SK-N-SH (cell line): Measurements from ENCODE around the gene SMIM30. TPM values are rescaled to one million over a fixed set of nuclear protein-coding genes. Genes with fewer than 3 reads are reported as not detected.
A peak's percentile ranks its signal among the peaks of the same experiment; 100 is the strongest.

Experiments used
- CTCF ChIA-PET: fragments of 300-600, 350-600 bp; formaldehyde crosslinking; extraction: SDS; loops from one replicate; lab custom pipeline; 2021; lab: Yijun Ruan, JAX
- POLR2A ChIA-PET: fragments of 350-600 bp; sonication (Branson Sonifier 250); formaldehyde crosslinking; extraction: SDS; loops from one replicate; lab custom pipeline; 2020; ENCODE audit warnings: antibody characterized with exemption, inconsistent platforms; lab: Yijun Ruan, JAX
- DNase-seq: peaks from one replicate; pipeline ENCODE4 v3.0.0; 2012
- H2AFZ ChIP-seq: fragments of 200-600 bp; sonication (generic); 2 replicates; pipeline ENCODE4 v1.8.1; 2016; ENCODE audit warnings: antibody characterized with exemption, mild to moderate bottlenecking, low read depth
- H3F3A ChIP-seq: fragments of 200-600 bp; sonication (generic); replicated peaks from 2 replicates; pipeline ENCODE3; 2016; ENCODE audit warnings: antibody characterized with exemption, mild to moderate bottlenecking; ENCODE audit not compliant: insufficient read depth
- H3K27ac ChIP-seq, 2 experiments: fragments of 200-500 bp in 1 of 2; fragments of 200-600 bp in 1 of 2; sonication (Bioruptor generic) in 1 of 2; sonication (generic), shearing (Covaris generic) in 1 of 2; 2 replicates each; pipeline versions ENCODE4 v1.5.1 to v1.6.1; 2014 to 2016; ENCODE audit warnings: low read depth in 2 of 2, inconsistent platforms in 1 of 2, low read length in 1 of 2, mild to moderate bottlenecking in 1 of 2, mixed read lengths in 1 of 2
- H3K27me3 ChIP-seq: fragments of 200-600 bp; sonication (generic), shearing (Covaris generic); 2 replicates; pipeline ENCODE4 v1.6.1; 2016; ENCODE audit warnings: mixed run types; ENCODE audit not compliant: insufficient read depth
- H3K36me3 ChIP-seq, 2 experiments: fragments of 200-500 bp in 1 of 2; fragments of 200-600 bp in 1 of 2; sonication (Bioruptor generic) in 1 of 2; sonication (generic) in 1 of 2; replicated peaks in 1 of 2; 2 replicates each; pipeline versions ENCODE3 to v1.5.1; 2014 to 2016; ENCODE audit warnings: low read length in 1 of 2, mild to moderate bottlenecking in 1 of 2; ENCODE audit not compliant: insufficient read depth in 2 of 2, control insufficient read depth in 1 of 2
- H3K4me1 ChIP-seq, 2 experiments: fragments of 200-500 bp in 1 of 2; fragments of 200-600 bp in 1 of 2; sonication (Bioruptor generic) in 1 of 2; sonication (generic), shearing (Covaris generic) in 1 of 2; 2 replicates each; pipeline versions ENCODE4 v1.5.1 to v1.6.1; 2014 to 2016; ENCODE audit warnings: low read depth in 1 of 2, low read length in 1 of 2, mixed run types in 1 of 2; ENCODE audit not compliant: insufficient read depth in 2 of 2, control insufficient read depth in 1 of 2
- H3K4me2 ChIP-seq: fragments of 200-600 bp; sonication (generic), shearing (Covaris generic); 2 replicates; pipeline ENCODE4 v1.6.1; 2017; ENCODE audit warnings: mixed run types
- H3K4me3 ChIP-seq, 2 experiments: fragments of 200-500 bp in 1 of 2; fragments of 200-600 bp in 1 of 2; sonication (Bioruptor generic) in 1 of 2; sonication (generic), shearing (Covaris generic) in 1 of 2; 2 replicates each; pipeline versions ENCODE4 v1.5.1 to v1.8.1; 2014 to 2016; ENCODE audit warnings: low read depth in 2 of 2, inconsistent platforms in 1 of 2, low read length in 1 of 2, mild to moderate bottlenecking in 1 of 2, mixed read lengths in 1 of 2, moderate library complexity in 1 of 2
- H3K79me2 ChIP-seq: fragments of 200-600 bp; sonication (generic); 2 replicates; pipeline ENCODE4 v1.8.1; 2017; ENCODE audit warnings: mild to moderate bottlenecking; ENCODE audit not compliant: insufficient read depth
- H3K9ac ChIP-seq: fragments of 200-600 bp; sonication (generic); 2 replicates; pipeline ENCODE4 v1.6.1; 2017; ENCODE audit warnings: mixed run types
- H3K9me2 ChIP-seq: fragments of 200-600 bp; sonication (generic); 2 replicates; pipeline ENCODE4 v1.6.1; 2017; ENCODE audit warnings: mixed run types
- H3K9me3 ChIP-seq: fragments of 200-600 bp; sonication (generic); 2 replicates; pipeline ENCODE4 v1.6.1; 2017; ENCODE audit warnings: mixed run types, mild to moderate bottlenecking, moderate library complexity
- H4K20me1 ChIP-seq: fragments of 200-600 bp; sonication (generic); 2 replicates; pipeline ENCODE4 v1.6.1; 2017; ENCODE audit warnings: mild to moderate bottlenecking, mixed run types; ENCODE audit not compliant: insufficient read depth
- EP300 ChIP-seq, 2 experiments: IDR thresholded peaks; 2 replicates each; pipeline versions ENCODE4 v1.4.0 to v1.6.1; 2012; ENCODE audit warnings: borderline replicate concordance in 1 of 2, low read depth in 1 of 2, low read length in 1 of 2
- FOSL2 ChIP-seq: IDR thresholded peaks from 2 replicates; pipeline ENCODE4 v1.4.0; 2012; ENCODE audit warnings: low read depth, mild to moderate bottlenecking, moderate library complexity, borderline replicate concordance
- FOXJ3 ChIP-seq: sonication (generic); formaldehyde crosslinking; IDR thresholded peaks from 2 replicates; pipeline ENCODE4 v1.5.1; 2020; ENCODE audit warnings: mild to moderate bottlenecking, missing genetic modification reagents
- FOXM1 ChIP-seq: IDR thresholded peaks from 2 replicates; pipeline ENCODE4 v1.4.0; 2012; ENCODE audit warnings: low read depth, mild to moderate bottlenecking
- GATA2 ChIP-seq: sonication (generic); formaldehyde crosslinking; IDR thresholded peaks from 2 replicates; pipeline ENCODE4 v1.5.0; 2020; ENCODE audit warnings: mild to moderate bottlenecking, missing genetic modification reagents
- MEF2A ChIP-seq: IDR thresholded peaks from 2 replicates; pipeline ENCODE4 v1.4.0; 2012; ENCODE audit warnings: low read depth, borderline replicate concordance
- NRF1 ChIP-seq: IDR thresholded peaks from 2 replicates; pipeline ENCODE4 v1.6.1; 2012; ENCODE audit warnings: low read depth, mild to moderate bottlenecking, low read length
- RCOR1 ChIP-seq: fragments of 150-350 bp; IDR thresholded peaks from 2 replicates; pipeline ENCODE4 v1.6.1; 2017; ENCODE audit warnings: antibody characterized with exemption, low read length
- RFX5 ChIP-seq: IDR thresholded peaks from 2 replicates; pipeline ENCODE4 v1.6.1; 2012; ENCODE audit warnings: mild to moderate bottlenecking, improper control_type of control experiment, low read length
- SIN3A ChIP-seq: IDR thresholded peaks from 2 replicates; pipeline ENCODE4 v1.6.1; 2012; ENCODE audit warnings: low read depth, mild to moderate bottlenecking, low read length, moderate library complexity, borderline replicate concordance
- TAF1 ChIP-seq: IDR thresholded peaks from 2 replicates; pipeline ENCODE4 v1.6.1; 2012; ENCODE audit warnings: low read depth, mild to moderate bottlenecking, low read length, moderate library complexity, borderline replicate concordance
- TCF12 ChIP-seq: IDR thresholded peaks from 2 replicates; pipeline ENCODE4 v1.4.0; 2012
- YY1 ChIP-seq: IDR thresholded peaks from 2 replicates; pipeline ENCODE4 v1.4.0; 2012; ENCODE audit warnings: low read depth, mild to moderate bottlenecking
- WGBS: methylation state at CpG from one replicate; pipeline ENCODE4 v1.1.6; 2017; ENCODE audit warnings: low lambda C conversion rate; 5-methylcytosine and 5-hydroxymethylcytosine counted together
- polyA plus RNA-seq, 3 experiments: library from polyadenylated mRNA; depleted of rRNA; stranded (reverse); fragments of >200 nt; gene quantifications; 2 replicates each; pipeline ENCODE4 v1.2.3, GENCODE V29; 2012
- TF ChIP-seq, protein P1 (sequence below): IDR thresholded peaks from 2 replicates; pipeline ENCODE4 v1.4.0; 2012; ENCODE audit warnings: low read depth, borderline replicate concordance
- TF ChIP-seq, protein P2 (sequence below): fragments of 200-600 bp; sonication (generic); IDR thresholded peaks from 2 replicates; pipeline ENCODE4 v1.6.1; 2017; ENCODE audit warnings: antibody characterized with exemption, mild to moderate bottlenecking, moderate library complexity
- TF ChIP-seq, protein P3 (sequence below): fragments of 150-350 bp; IDR thresholded peaks from 2 replicates; pipeline ENCODE4 v1.6.1; 2017; ENCODE audit warnings: antibody characterized with exemption, low read length, low read depth, borderline replicate concordance

Gene SMIM30
- polyA plus RNA-seq, 1 of the 3 experiments (the other 2 are of a cell fraction): 46.5 TPM

DNA sequence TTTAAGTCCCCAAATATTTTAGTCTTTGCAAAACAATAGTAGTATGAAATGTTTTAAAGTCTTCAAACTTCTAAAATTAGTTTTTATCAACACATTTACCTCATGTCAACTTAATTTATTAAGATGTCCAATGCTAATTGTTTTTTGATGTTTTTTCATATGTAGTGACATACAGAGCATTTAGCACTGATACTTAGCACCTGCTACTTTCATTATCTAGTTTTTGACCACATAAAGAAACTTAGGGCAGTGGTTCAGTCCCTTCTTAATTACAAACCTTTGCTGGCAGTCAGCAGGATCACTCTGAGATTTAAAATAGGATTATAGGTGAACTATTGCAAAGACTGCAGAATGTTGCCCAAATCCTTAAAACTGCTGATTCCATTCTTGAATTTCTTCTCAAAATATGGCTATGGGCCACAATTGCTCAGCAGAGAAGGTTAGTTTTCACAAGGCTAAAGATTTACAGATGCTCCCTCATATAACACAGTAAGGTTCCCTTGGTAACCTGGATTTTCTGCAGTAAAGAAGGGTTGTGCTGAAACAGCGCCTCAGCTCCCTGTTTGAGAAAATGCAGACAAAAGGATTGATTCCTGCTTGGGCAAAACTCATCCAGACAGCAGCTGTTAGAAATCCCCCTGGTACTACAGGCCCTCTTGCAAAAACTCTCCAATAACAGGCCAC lies 35.1 kb downstream of the SMIM30 start:
- Histone ChIP-seq H3K36me3 (no peaks in the 10 kb centered on the region), H3F3A (peaks cover 17% of the 10 kb centered on the region), H3K4me3 (no peak overlapping the region), H4K20me1 (no peaks in the 10 kb centered on the region), H3K4me2 (no peak overlapping the region), H3K9me2 (no peaks in the 10 kb centered on the region), H3K4me1 (peaks cover 0 to 28% of the 10 kb centered on the region in 2 experiments; a peak in 2 of 4 replicates), H3K9me3 (no peaks in the 10 kb centered on the region), H3K27ac (peak overlapping the region in 1 of 2 experiments; percentile 11; a peak in 1 of 4 replicates), H3K79me2 (no peaks in the 10 kb centered on the region), H3K27me3 (no peaks in the 10 kb centered on the region), H3K9ac (no peak overlapping the region), H2AFZ (no peak overlapping the region)
- CTCF ChIA-PET: interaction anchor here (1.3 kb wide), 1 partner anchor 76 kb away, joined by 3 read pairs; no protein-coding TSS in a partner anchor
- no peak for DNase-seq
- TF ChIP-seq FOXM1 (no peak), RFX5 (no peak), RCOR1 (no peak), FOXJ3 (CRISPR knock-in tag) (no peak), YY1 (no peak), SIN3A (no peak)
- TF ChIP-seq, protein P1, sequence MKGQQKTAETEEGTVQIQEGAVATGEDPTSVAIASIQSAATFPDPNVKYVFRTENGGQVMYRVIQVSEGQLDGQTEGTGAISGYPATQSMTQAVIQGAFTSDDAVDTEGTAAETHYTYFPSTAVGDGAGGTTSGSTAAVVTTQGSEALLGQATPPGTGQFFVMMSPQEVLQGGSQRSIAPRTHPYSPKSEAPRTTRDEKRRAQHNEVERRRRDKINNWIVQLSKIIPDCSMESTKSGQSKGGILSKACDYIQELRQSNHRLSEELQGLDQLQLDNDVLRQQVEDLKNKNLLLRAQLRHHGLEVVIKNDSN: no peak
- WGBS: 100% methylated on average over 1 of the region's 1 CpG
- POLR2A ChIA-PET: no interaction called here

DNA sequence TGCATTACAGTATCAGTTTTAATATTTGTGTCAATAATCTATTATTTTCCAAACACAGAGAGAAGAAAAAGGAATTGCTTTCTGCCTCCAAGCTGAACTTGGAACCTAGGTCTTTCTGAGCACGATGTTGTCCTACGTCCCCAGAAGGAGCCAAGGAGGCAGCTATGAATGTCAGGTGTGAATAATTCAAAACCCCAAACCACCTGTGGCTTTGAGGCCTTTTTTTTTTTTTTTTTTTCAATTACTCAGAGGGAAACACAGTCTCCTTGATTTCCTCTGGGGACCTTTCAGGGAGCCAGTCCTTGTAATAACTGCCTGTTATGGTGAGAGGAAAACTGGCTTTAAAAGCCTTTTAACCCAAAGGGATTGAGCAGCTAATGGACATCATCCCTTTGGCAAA lies 40.0 kb downstream of the SMIM30 start:
- TF ChIP-seq, protein P1: no peak
- TF ChIP-seq TCF12 (no peak), NRF1 (no peak), TAF1 (no peak), EP300 (IDR thresholded peaks at IDR 0.05; ENCODE audit: borderline replicate concordance in 1 of 2, low read depth in 1 of 2, low read length in 1 of 2) (no peak), MEF2A (no peak), FOSL2 (no peak), GATA2 (CRISPR knock-in tag) (no peak)
- TF ChIP-seq, protein P2, sequence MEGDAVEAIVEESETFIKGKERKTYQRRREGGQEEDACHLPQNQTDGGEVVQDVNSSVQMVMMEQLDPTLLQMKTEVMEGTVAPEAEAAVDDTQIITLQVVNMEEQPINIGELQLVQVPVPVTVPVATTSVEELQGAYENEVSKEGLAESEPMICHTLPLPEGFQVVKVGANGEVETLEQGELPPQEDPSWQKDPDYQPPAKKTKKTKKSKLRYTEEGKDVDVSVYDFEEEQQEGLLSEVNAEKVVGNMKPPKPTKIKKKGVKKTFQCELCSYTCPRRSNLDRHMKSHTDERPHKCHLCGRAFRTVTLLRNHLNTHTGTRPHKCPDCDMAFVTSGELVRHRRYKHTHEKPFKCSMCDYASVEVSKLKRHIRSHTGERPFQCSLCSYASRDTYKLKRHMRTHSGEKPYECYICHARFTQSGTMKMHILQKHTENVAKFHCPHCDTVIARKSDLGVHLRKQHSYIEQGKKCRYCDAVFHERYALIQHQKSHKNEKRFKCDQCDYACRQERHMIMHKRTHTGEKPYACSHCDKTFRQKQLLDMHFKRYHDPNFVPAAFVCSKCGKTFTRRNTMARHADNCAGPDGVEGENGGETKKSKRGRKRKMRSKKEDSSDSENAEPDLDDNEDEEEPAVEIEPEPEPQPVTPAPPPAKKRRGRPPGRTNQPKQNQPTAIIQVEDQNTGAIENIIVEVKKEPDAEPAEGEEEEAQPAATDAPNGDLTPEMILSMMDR: no peak
- TF ChIP-seq, protein P3, sequence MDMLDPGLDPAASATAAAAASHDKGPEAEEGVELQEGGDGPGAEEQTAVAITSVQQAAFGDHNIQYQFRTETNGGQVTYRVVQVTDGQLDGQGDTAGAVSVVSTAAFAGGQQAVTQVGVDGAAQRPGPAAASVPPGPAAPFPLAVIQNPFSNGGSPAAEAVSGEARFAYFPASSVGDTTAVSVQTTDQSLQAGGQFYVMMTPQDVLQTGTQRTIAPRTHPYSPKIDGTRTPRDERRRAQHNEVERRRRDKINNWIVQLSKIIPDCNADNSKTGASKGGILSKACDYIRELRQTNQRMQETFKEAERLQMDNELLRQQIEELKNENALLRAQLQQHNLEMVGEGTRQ: no peak
- TF ChIP-seq, all 33 proteins: peak for 0
- CTCF ChIA-PET: interaction anchor here (1.7 kb wide), 1 partner anchor 48 kb away, joined by 4 read pairs; no protein-coding TSS in a partner anchor

More for the DNA sequence above, 40.0 kb downstream of the SMIM30 start:
- no peaks in the 10 kb centered on the region for H3K79me2 ChIP-seq
- no peak overlapping the region for H3K4me2 ChIP-seq
- no peaks in the 10 kb centered on the region for H3K36me3 ChIP-seq
- H2AFZ ChIP-seq: no peak overlapping the region
- POLR2A ChIA-PET: interaction anchor here (0.8 kb wide), 1 partner anchor 8 kb away, joined by 3 read pairs; the partner anchor contains the start of gene GPR85
- no peaks in the 10 kb centered on the region for H3K27me3 ChIP-seq
- no peak for DNase-seq
- no peaks in the 10 kb centered on the region for H3K9me2 ChIP-seq
- H3K9me3 ChIP-seq: no peaks in the 10 kb centered on the region
- H3K4me3 ChIP-seq: no peak overlapping the region
- H3K9ac ChIP-seq: no peak overlapping the region
- 80% methylated on average over 2 of the region's 2 CpGs for WGBS
- H3K4me1 ChIP-seq: peaks cover 0 to 11% of the 10 kb centered on the region in 2 experiments; a peak in 2 of 4 replicates
- no peaks in the 10 kb centered on the region for H3F3A ChIP-seq
- peak overlapping the region in 1 of 2 experiments; percentile 16; a peak in 1 of 4 replicates for H3K27ac ChIP-seq
- no peaks in the 10 kb centered on the region for H4K20me1 ChIP-seq
